Natural killer cell treated with Interleukin-12 subunit alpha and Interleukin-12 subunit beta and Interleukin-15 and Interleukin-18, amount 100 ng/mL, for 72 hours (primary cell): ENCODE measurements around the gene DNASE1L2. TPM values are rescaled to one million over a fixed set of nuclear protein-coding genes. Genes with fewer than 3 reads are reported as not detected.
A peak's percentile ranks its signal among the peaks of the same experiment; 100 is the strongest.

Source experiments
- ATAC-seq, 2 donors: fragments of 150-1000 bp; cut with Tn5 transposase in 1 of 2; sonication (Bioruptor Pico), chemical (Tn5 transposase) in 1 of 2; 2 replicates each; pipeline ENCODE4 v1.10.0; 2021
- DNase-seq: peaks from one replicate; pipeline ENCODE4 v3.0.0; 2022; ENCODE audit warnings: low spot score
- H3K27ac Mint-ChIP-seq, 2 donors: 1 replicate in 1 of 2; 2 replicates in 1 of 2; pipeline ENCODE4 v1.8.0; 2022; ENCODE audit warnings: mixed read lengths in 2 of 2, mild to moderate bottlenecking in 1 of 2, moderate library complexity in 1 of 2
- H3K27me3 Mint-ChIP-seq, 2 donors: 1 replicate in 1 of 2; 2 replicates in 1 of 2; pipeline ENCODE4 v1.8.0; 2022; ENCODE audit warnings: mixed read lengths in 2 of 2
- H3K36me3 Mint-ChIP-seq: one replicate; pipeline ENCODE4 v1.8.0; 2022; ENCODE audit warnings: mixed read lengths
- H3K4me1 Mint-ChIP-seq, 2 donors: 1 replicate in 1 of 2; 2 replicates in 1 of 2; pipeline ENCODE4 v1.8.0; 2022; ENCODE audit warnings: low read depth in 2 of 2, mixed read lengths in 2 of 2, mild to moderate bottlenecking in 1 of 2
- H3K4me3 Mint-ChIP-seq: one replicate; pipeline ENCODE4 v1.8.0; 2022; ENCODE audit warnings: mixed read lengths
- H3K9me3 Mint-ChIP-seq: 2 replicates; pipeline ENCODE4 v1.8.0; 2022; ENCODE audit warnings: mixed read lengths
- total RNA-seq, 2 donors: library from RNA; stranded (reverse); gene quantifications; one replicate each; pipeline ENCODE4 v1.2.3, GENCODE V29; 2022

DNASE1L2 gene, protein sequence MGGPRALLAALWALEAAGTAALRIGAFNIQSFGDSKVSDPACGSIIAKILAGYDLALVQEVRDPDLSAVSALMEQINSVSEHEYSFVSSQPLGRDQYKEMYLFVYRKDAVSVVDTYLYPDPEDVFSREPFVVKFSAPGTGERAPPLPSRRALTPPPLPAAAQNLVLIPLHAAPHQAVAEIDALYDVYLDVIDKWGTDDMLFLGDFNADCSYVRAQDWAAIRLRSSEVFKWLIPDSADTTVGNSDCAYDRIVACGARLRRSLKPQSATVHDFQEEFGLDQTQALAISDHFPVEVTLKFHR
- 1 to 10 TPM in 1 of 2 donors, under 1 TPM in 1; 0.88 to 3.5 TPM for total RNA-seq

GRCh38 chr16:2236337-2237101 lies at the start of gene DNASE1L2:
Gene DNASE1L2 (plus strand): TSS chr16:2236444. CDS start chr16:2236817, 373 bp downstream.
- Mint-ChIP-seq H3K36me3 (no peaks in the 10 kb centered on the region), H3K4me1 (no peaks in the 10 kb centered on the region), H3K4me3 (no peak within 1 kb of the TSS), H3K27ac (no peak within 1 kb of the TSS), H3K27me3 (peaks cover 0 to 2% of the 10 kb centered on the region in 2 donors), H3K9me3 (no peaks in the 10 kb centered on the region)
- no peak for DNase-seq
- ATAC-seq, result no peak

- H3K27ac Mint-ChIP-seq, result no peak overlapping the region
- no peaks in the 10 kb centered on the region for H3K36me3 Mint-ChIP-seq
- no peaks in the 10 kb centered on the region for H3K9me3 Mint-ChIP-seq
- H3K4me3 Mint-ChIP-seq, result no peak overlapping the region
- DNase-seq (no peak), ATAC-seq (no peak)
- H3K4me1 Mint-ChIP-seq, result peaks cover 0 to 4% of the 10 kb centered on the region in 2 donors
- H3K27me3 Mint-ChIP-seq, result no peaks in the 10 kb centered on the region
These were observed 49.7 kb upstream of the DNASE1L2 start for GRCh38 chr16:2186505-2186904.

- H3K9me3 Mint-ChIP-seq, result no peaks in the 10 kb centered on the region
- no peaks in the 10 kb centered on the region for H3K36me3 Mint-ChIP-seq
- no peak overlapping the region for H3K4me3 Mint-ChIP-seq
- H3K27me3 Mint-ChIP-seq, result no peaks in the 10 kb centered on the region
- no peak overlapping the region for H3K27ac Mint-ChIP-seq
- DNase-seq (no peak), ATAC-seq (no peak)
- H3K4me1 Mint-ChIP-seq, result peaks cover 0 to 2% of the 10 kb centered on the region in 2 donors
These were observed 49.0 kb upstream of the DNASE1L2 start for GRCh38 chr16:2187212-2187611.

DNA sequence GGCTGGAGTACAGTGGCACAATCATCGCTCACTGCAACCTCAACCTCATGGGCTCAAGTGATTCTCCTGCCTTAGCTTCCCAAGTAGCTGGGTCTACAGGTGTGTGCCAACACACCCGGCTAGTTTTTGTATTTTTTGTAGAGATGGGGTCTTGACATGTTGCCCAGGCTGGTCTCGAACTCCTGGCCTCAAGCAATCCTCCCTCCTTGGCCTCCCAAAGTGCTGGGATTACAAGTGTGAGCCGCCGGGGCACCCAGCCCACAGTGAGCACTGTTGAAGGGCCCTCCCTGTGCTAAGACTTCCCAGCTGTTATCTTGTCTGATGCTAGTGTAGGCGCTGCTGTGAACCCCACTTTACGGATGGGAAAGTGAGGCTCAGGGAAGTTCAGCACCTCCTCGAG lies 47.8 kb upstream of the DNASE1L2 start:
- Mint-ChIP-seq H3K9me3 (no peaks in the 10 kb centered on the region), H3K36me3 (no peaks in the 10 kb centered on the region), H3K27ac (no peak overlapping the region), H3K4me3 (no peak overlapping the region), H3K4me1 (no peaks in the 10 kb centered on the region), H3K27me3 (peaks cover 0 to 3% of the 10 kb centered on the region in 2 donors)
- ATAC-seq, result no peak
- DNase-seq, result no peak

DNA sequence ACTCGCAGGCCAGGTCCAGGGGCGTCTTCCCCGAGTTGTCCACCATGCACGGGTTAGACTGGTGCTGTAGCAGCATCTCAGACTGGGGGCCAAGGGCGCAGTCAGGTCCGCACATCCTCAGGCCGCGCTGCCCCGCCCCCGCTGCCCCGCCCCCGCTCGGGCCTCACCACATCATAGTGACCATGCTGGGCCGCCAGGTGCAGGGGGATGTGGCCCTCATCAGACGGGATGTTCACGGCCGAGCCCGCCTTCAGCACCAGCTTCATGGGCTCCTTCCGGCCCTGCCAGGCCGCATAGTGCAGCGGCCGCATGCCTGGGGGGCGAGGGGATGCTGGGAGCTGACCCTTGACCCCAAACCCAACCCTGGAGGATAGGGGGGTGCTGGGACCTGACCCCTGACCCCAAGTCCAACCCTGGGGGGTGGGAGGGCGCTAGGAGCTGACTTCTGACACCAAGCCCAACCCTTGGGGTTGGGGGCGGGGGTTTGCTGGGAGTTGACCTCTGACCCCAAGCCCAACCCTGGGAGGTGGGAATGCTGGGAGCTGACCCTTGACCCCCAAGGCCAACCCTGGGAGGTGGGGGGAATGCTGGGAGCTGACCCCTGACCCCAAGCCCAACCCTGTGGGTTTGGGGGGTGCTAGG lies 46.9 kb upstream of the DNASE1L2 start:
- H3K36me3 Mint-ChIP-seq, result no peaks in the 10 kb centered on the region
- DNase-seq, result no peak
- ATAC-seq, result no peak
- no peak overlapping the region for H3K27ac Mint-ChIP-seq
- H3K9me3 Mint-ChIP-seq, result no peaks in the 10 kb centered on the region
- H3K4me3 Mint-ChIP-seq, result no peak overlapping the region
- H3K4me1 Mint-ChIP-seq, result no peaks in the 10 kb centered on the region
- peaks cover 0 to 3% of the 10 kb centered on the region in 2 donors for H3K27me3 Mint-ChIP-seq

DNA sequence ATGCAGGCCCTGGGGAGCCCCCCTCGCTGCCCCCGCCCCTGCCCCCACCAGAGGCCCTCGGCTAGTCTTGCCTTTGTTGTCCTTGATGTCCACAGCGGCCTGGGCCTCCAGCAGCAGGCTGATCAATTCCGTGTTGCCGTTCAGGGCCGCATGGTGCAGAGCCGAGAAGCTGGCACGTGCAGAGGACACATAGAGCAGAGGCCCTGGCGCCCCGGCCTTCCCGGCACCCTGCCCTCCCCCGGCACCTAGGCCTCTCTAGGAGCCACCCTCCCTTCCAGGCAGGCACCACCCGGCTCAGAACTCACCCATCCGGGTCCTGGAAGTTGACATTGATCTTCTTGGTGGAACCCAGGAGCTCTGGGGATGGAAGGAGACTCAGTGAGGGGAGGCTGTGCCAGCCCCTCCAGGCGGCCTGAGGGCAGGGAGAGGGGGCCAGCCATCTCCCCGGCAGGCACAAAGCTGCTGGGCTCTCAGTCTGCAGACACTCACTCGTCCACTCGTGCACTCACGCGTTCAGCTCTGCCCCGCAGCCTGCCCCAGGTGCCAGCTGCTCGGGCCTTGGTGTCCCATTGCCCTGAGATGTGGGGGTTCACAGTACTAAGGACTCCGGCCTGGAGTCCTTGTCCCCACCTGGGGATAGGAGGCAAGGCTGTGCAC lies 46.1 kb upstream of the DNASE1L2 start:
- DNase-seq (no peak), ATAC-seq (no peak)
- no peaks in the 10 kb centered on the region for H3K4me1 Mint-ChIP-seq
- H3K9me3 Mint-ChIP-seq, result no peaks in the 10 kb centered on the region
- no peak overlapping the region for H3K27ac Mint-ChIP-seq
- peaks cover 0 to 8% of the 10 kb centered on the region in 2 donors for H3K27me3 Mint-ChIP-seq
- no peak overlapping the region for H3K4me3 Mint-ChIP-seq
- no peaks in the 10 kb centered on the region for H3K36me3 Mint-ChIP-seq

DNA sequence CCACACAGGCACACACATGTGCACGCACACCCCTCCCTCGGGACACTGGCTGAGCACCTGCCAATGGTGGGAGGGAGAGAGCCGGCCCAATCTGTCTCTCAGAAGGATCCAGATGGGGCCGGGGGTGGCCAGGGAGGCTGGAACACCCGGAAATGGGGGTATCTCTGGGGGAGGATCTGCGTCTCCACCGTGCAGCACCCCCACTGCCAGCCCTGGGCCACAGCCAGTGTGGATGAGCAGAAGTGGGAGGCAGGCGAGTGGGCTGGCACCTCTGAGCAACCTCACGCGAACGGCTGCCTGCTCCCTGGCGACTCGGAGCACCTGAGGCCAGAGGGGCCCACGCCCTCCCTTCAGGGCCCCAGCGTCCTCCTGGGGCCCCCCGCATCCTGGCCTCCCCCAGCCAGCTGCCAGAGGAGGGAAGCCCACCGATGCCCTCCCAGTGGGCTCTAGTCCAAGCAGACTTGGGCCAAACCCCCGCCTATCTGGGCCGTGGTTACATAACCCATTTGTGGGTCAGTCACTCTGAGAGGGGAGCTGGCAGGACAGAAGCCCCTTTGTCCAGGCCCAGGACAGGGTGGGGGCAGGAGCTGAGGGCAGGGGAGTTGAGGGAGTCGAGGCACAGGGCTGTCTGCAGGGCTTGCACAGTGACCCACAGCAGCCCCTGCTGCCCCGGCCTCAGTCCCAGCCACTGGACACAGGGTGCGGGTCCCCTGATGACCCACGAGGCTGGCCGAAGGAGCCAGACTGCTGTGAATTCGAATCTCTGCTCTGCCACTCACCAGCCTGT lies 45.4 kb upstream of the DNASE1L2 start:
- Mint-ChIP-seq H3K36me3 (no peaks in the 10 kb centered on the region), H3K27me3 (peaks cover 0 to 8% of the 10 kb centered on the region in 2 donors), H3K4me1 (no peaks in the 10 kb centered on the region), H3K9me3 (no peaks in the 10 kb centered on the region), H3K27ac (no peak overlapping the region), H3K4me3 (no peak overlapping the region)
- ATAC-seq (no peak), DNase-seq (no peak)

- no peak for ATAC-seq
- H3K36me3 Mint-ChIP-seq, result no peaks in the 10 kb centered on the region
- H3K27me3 Mint-ChIP-seq, result peaks cover 0 to 8% of the 10 kb centered on the region in 2 donors
These were observed 44.9 kb upstream of the DNASE1L2 start for GRCh38 chr16:2191446-2191706.

GRCh38 chr16:2194166-2194834 lies 41.9 kb upstream of the DNASE1L2 start:
- no peak for DNase-seq
- Mint-ChIP-seq H3K36me3 (no peaks in the 10 kb centered on the region), H3K27ac (no peak overlapping the region), H3K4me1 (no peaks in the 10 kb centered on the region), H3K9me3 (no peaks in the 10 kb centered on the region), H3K27me3 (peaks cover 7 to 18% of the 10 kb centered on the region in 2 donors), H3K4me3 (no peak overlapping the region)
- ATAC-seq, result no peak

More at GRCh38 chr16:2191446-2191706, 44.9 kb upstream of the DNASE1L2 start:
- H3K9me3 Mint-ChIP-seq, result no peaks in the 10 kb centered on the region
- H3K27ac Mint-ChIP-seq, result no peak overlapping the region
- no peaks in the 10 kb centered on the region for H3K4me1 Mint-ChIP-seq
- no peak overlapping the region for H3K4me3 Mint-ChIP-seq
- no peak for DNase-seq

GRCh38 chr16:2194852-2195321 lies 41.4 kb upstream of the DNASE1L2 start:
- H3K4me3 Mint-ChIP-seq, result no peak overlapping the region
- no peak for DNase-seq
- H3K36me3 Mint-ChIP-seq, result no peaks in the 10 kb centered on the region
- H3K27ac Mint-ChIP-seq, result no peak overlapping the region
- ATAC-seq, result peak in 1 of 2 donors; percentile 44
- H3K4me1 Mint-ChIP-seq, result no peaks in the 10 kb centered on the region
- no peaks in the 10 kb centered on the region for H3K9me3 Mint-ChIP-seq
- peaks cover 7 to 18% of the 10 kb centered on the region in 2 donors for H3K27me3 Mint-ChIP-seq

DNA sequence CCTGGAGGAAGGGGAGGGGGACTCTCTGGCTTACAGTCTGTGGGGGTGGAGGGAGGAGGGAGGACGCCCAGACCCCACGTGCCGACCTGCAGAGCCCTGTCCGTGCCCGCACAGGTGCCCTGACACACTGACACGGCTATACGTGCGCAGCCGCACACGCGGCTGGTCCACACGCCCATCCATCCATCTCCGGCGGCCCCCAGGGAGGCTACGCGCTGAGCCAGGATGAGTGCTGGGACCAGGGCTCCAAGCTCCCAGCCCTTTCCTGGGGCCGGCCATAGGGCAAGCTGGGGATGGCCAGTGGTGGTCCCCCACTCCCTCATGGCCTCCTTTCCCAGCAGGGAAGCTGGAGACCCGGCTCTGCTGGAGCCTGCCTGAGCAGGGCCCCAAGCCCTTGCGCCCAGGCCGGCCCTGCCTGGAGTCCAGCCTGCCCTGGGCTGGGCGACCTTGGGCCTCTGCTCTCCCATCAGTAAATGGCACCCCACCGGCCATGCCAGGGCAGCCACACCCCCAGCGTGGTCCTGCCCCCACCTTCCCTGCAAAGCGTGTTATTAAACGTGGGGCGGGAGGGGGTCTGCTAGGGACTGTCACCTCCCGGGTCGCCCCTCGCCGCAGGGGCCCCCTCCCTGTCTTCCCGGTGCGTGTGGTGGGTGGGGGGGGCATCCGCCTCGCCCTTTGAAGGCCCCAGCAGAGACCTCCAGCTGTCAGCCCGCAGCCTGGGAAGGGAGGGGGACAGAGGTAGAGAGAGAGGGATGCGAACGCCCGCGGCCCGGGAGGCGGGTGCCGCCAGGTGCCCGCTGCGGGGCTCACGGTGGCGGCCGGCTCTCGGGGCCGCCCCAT lies 40.7 kb upstream of the DNASE1L2 start:
- DNase-seq (no peak), ATAC-seq (no peak)
- Mint-ChIP-seq H3K36me3 (no peaks in the 10 kb centered on the region), H3K4me3 (no peak overlapping the region), H3K27ac (no peak overlapping the region), H3K9me3 (no peaks in the 10 kb centered on the region), H3K4me1 (no peaks in the 10 kb centered on the region), H3K27me3 (peaks cover 7 to 18% of the 10 kb centered on the region in 2 donors)
